H1 (cell line): ENCODE results near the gene CAPZB. TPM values are rescaled to one million over a fixed set of nuclear protein-coding genes. Genes with fewer than 3 reads are reported as not detected.

Experiments
- CTCF ChIA-PET: fragments of 300-600 bp; sonication (Branson Sonifier 250); formaldehyde crosslinking; loops from one replicate; lab custom pipeline; 2021; ENCODE audit not compliant: partially characterized antibody; lab: Charles Lee
- POLR2A ChIA-PET: fragments of 300-600 bp; sonication (Branson Sonifier 250); formaldehyde crosslinking; loops from one replicate; lab custom pipeline; 2021; ENCODE audit warnings: inconsistent platforms; ENCODE audit not compliant: partially characterized antibody; lab: Charles Lee
- DNase-seq, 2 experiments: peaks; one replicate each; pipeline versions ENCODE4 v3.0.0 to v3.0.0-alpha.2; 2010 to 2022; ENCODE audit warnings: low spot score in 2 of 2, low read depth in 1 of 2, mixed read lengths in 1 of 2
- FAIRE-seq: peaks from 2 replicates; lab custom pipeline; 2011; peaks lifted over from hg19 to GRCh38; lab: Jason Lieb, UNC
- H2AFZ ChIP-seq: 2 replicates; pipeline ENCODE4 v1.8.1; 2012; ENCODE audit warnings: low read length, inconsistent platforms
- H2AK5ac ChIP-seq: 2 replicates; pipeline ENCODE4 v1.6.1; 2013; ENCODE audit warnings: low read depth, low read length
- H2BK120ac ChIP-seq: replicated peaks from 2 replicates; pipeline ENCODE3; 2013; ENCODE audit warnings: low read depth, low read length, inconsistent platforms
- H2BK12ac ChIP-seq: 2 replicates; pipeline ENCODE4 v1.6.1; 2013; ENCODE audit warnings: low read depth, low read length
- H2BK15ac ChIP-seq: 2 replicates; pipeline ENCODE4 v1.6.1; 2013; ENCODE audit warnings: low read length
- H2BK20ac ChIP-seq: 2 replicates; pipeline ENCODE4 v1.6.1; 2013; ENCODE audit warnings: low read length
- H2BK5ac ChIP-seq: 2 replicates; pipeline ENCODE4 v1.6.1; 2013; ENCODE audit warnings: low read depth, low read length
- H3K14ac ChIP-seq: 2 replicates; pipeline ENCODE4 v1.6.1; 2013; ENCODE audit warnings: inconsistent platforms; ENCODE audit not compliant: insufficient read length
- H3K18ac ChIP-seq: 2 replicates; pipeline ENCODE4 v1.6.1; 2013; ENCODE audit warnings: low read length; ENCODE audit errors: extremely low read depth
- H3K23ac ChIP-seq: 2 replicates; pipeline ENCODE4 v1.6.1; 2013; ENCODE audit warnings: inconsistent platforms; ENCODE audit not compliant: insufficient read length
- H3K23me2 ChIP-seq: 2 replicates; pipeline ENCODE4 v1.6.1; 2013; ENCODE audit warnings: low read depth, low read length
- H3K27ac ChIP-seq: 2 replicates; pipeline ENCODE4 v1.6.1; 2011; ENCODE audit warnings: low read depth, low read length, inconsistent platforms
- H3K27me3 ChIP-seq, 4 experiments: replicated peaks in 1 of 4; 1 replicate in 1 of 4; 2 replicates in 3 of 4; pipeline versions ENCODE4 v1.6.1 to v1.8.1; 2011 to 2013; ENCODE audit warnings: low read length in 3 of 4, mild to moderate bottlenecking in 3 of 4, inconsistent platforms in 2 of 4, mixed read lengths in 2 of 4, moderate library complexity in 1 of 4; ENCODE audit not compliant: control insufficient read depth in 3 of 4, insufficient read depth in 3 of 4; ENCODE audit errors: extremely low read depth in 1 of 4
- H3K36me3 ChIP-seq, 4 experiments: 2 replicates each; pipeline versions ENCODE4 v1.6.1 to v1.8.1; 2011 to 2013; ENCODE audit warnings: mild to moderate bottlenecking in 4 of 4, low read length in 3 of 4, moderate library complexity in 2 of 4, control low read depth in 1 of 4, inconsistent platforms in 1 of 4; ENCODE audit not compliant: insufficient read depth in 4 of 4, control insufficient read depth in 2 of 4
- H3K4ac ChIP-seq: replicated peaks from 2 replicates; pipeline ENCODE3; 2013; ENCODE audit warnings: low read length, low read depth, mixed read lengths, inconsistent platforms; ENCODE audit not compliant: insufficient read length
- H3K4me1 ChIP-seq, 4 experiments: replicated peaks in 1 of 4; 1 replicate in 1 of 4; 2 replicates in 3 of 4; pipeline versions ENCODE4 v1.6.1 to v1.8.1; 2011 to 2013; ENCODE audit warnings: low read length in 3 of 4, inconsistent platforms in 2 of 4, mixed read lengths in 1 of 4; ENCODE audit not compliant: insufficient read depth in 4 of 4, control insufficient read depth in 3 of 4
- H3K4me2 ChIP-seq, 2 experiments: 2 replicates each; pipeline versions ENCODE4 v1.6.1 to v1.8.1; 2011 to 2013; ENCODE audit warnings: low read depth in 2 of 2, low read length in 2 of 2, control low read depth in 1 of 2, inconsistent platforms in 1 of 2, mild to moderate bottlenecking in 1 of 2; ENCODE audit not compliant: insufficient read depth in 1 of 2
- H3K4me3 ChIP-seq, 4 experiments: fragments of 200-600, 300-600 bp in 1 of 4; sonication (generic), shearing (Covaris generic), sonication (Bioruptor Twin) in 1 of 4; 2 replicates each; pipeline versions ENCODE4 v1.5.1 to v1.8.1; 2011 to 2016; ENCODE audit warnings: low read length in 4 of 4, low read depth in 3 of 4, control low read depth in 2 of 4, inconsistent platforms in 2 of 4, mild to moderate bottlenecking in 2 of 4, mixed read lengths in 1 of 4, moderate library complexity in 1 of 4; ENCODE audit not compliant: insufficient read depth in 2 of 4; ENCODE audit errors: extremely low read depth in 1 of 4
- H3K56ac ChIP-seq: replicated peaks from 2 replicates; pipeline ENCODE3; 2013; ENCODE audit warnings: low read depth, mild to moderate bottlenecking, mixed read lengths, low read length, inconsistent platforms; ENCODE audit not compliant: insufficient read length
- H3K79me1 ChIP-seq: 2 replicates; pipeline ENCODE4 v1.6.1; 2013; ENCODE audit warnings: low read depth, low read length, control low read depth
- H3K79me2 ChIP-seq, 2 experiments: 2 replicates each; pipeline versions ENCODE4 v1.6.1 to v1.8.1; 2012 to 2013; ENCODE audit warnings: low read length in 2 of 2, mild to moderate bottlenecking in 2 of 2, inconsistent platforms in 1 of 2; ENCODE audit not compliant: insufficient read depth in 2 of 2, control insufficient read depth in 1 of 2
- H3K9ac ChIP-seq, 4 experiments: replicated peaks in 1 of 4; 1 replicate in 1 of 4; 2 replicates in 3 of 4; pipeline versions ENCODE4 v1.6.1 to v1.8.1; 2011 to 2013; ENCODE audit warnings: low read depth in 3 of 4, low read length in 3 of 4, control low read depth in 2 of 4, mild to moderate bottlenecking in 2 of 4, moderate library complexity in 2 of 4, inconsistent platforms in 1 of 4; ENCODE audit errors: extremely low read depth in 1 of 4
- H3K9me3 ChIP-seq, 2 experiments: 2 replicates each; pipeline versions ENCODE4 v1.6.1 to v1.8.1; 2012 to 2013; ENCODE audit warnings: mild to moderate bottlenecking in 2 of 2, moderate library complexity in 2 of 2, control low read depth in 1 of 2, inconsistent platforms in 1 of 2, low read depth in 1 of 2, low read length in 1 of 2, mixed read lengths in 1 of 2; ENCODE audit not compliant: insufficient read depth in 2 of 2
- H4K20me1 ChIP-seq, 2 experiments: replicated peaks in 1 of 2; 2 replicates each; pipeline versions ENCODE3 to v1.8.1; 2011 to 2013; ENCODE audit warnings: inconsistent platforms in 2 of 2, low read length in 2 of 2, mild to moderate bottlenecking in 1 of 2; ENCODE audit not compliant: insufficient read depth in 2 of 2, control insufficient read depth in 1 of 2
- H4K5ac ChIP-seq: 2 replicates; pipeline ENCODE4 v1.6.1; 2013; ENCODE audit warnings: low read length, low read depth, mixed read lengths, inconsistent platforms; ENCODE audit not compliant: insufficient read length
- H4K8ac ChIP-seq: 2 replicates; pipeline ENCODE4 v1.8.0; 2013; ENCODE audit warnings: mild to moderate bottlenecking, moderate library complexity, low read length, inconsistent platforms; ENCODE audit not compliant: insufficient read depth; ENCODE audit errors: extremely low read depth
- H4K91ac ChIP-seq: replicated peaks from 2 replicates; pipeline ENCODE3; 2013; ENCODE audit warnings: low read length, mixed read lengths, inconsistent platforms; ENCODE audit not compliant: insufficient read length
- ASH2L ChIP-seq: fragments of 200-600, 300-600 bp; sonication (generic); IDR thresholded peaks from one replicate; pipeline ENCODE4 v1.7.1; 2017; ENCODE audit warnings: low read length
- BCL11A ChIP-seq, 2 experiments: IDR thresholded peaks; one replicate each; pipeline ENCODE4 v1.6.1; 2011; ENCODE audit warnings: low read depth in 2 of 2, low read length in 2 of 2, mild to moderate bottlenecking in 2 of 2
- CHD2 ChIP-seq: IDR thresholded peaks from 2 replicates; pipeline ENCODE4 v1.6.1; 2012; ENCODE audit warnings: low read length, improper control_type of control experiment
- KDM4A ChIP-seq: IDR thresholded peaks from one replicate; pipeline ENCODE4 v1.7.1; 2012; ENCODE audit warnings: low read depth, mild to moderate bottlenecking, moderate library complexity, low read length, inconsistent platforms; ENCODE audit not compliant: severe bottlenecking
- MAFK ChIP-seq: IDR thresholded peaks from 2 replicates; pipeline ENCODE4 v1.6.1; 2012; ENCODE audit warnings: low read depth, mild to moderate bottlenecking, improper control_type of control experiment, low read length
- RBBP5 ChIP-seq: IDR thresholded peaks from 2 replicates; pipeline ENCODE4 v1.7.1; 2012; ENCODE audit warnings: low read depth, mild to moderate bottlenecking, inconsistent platforms, low read length, moderate library complexity, borderline replicate concordance
- SP1 ChIP-seq: IDR thresholded peaks from 2 replicates; pipeline ENCODE4 v1.6.1; 2011; ENCODE audit warnings: low read depth, low read length
- SP2 ChIP-seq: IDR thresholded peaks from 2 replicates; pipeline ENCODE4 v1.6.1; 2012; ENCODE audit warnings: mild to moderate bottlenecking, low read length, inconsistent platforms
- TCF12 ChIP-seq: IDR thresholded peaks from 2 replicates; pipeline ENCODE4 v1.6.1; 2011; ENCODE audit warnings: low read depth, mild to moderate bottlenecking, low read length
- ZNF274 ChIP-seq: IDR thresholded peaks from 2 replicates; pipeline ENCODE4 v1.7.0; 2012; ENCODE audit warnings: low read length, borderline replicate concordance; ENCODE audit errors: extremely low read depth
- WGBS, 2 experiments: shearing (Covaris generic) in 1 of 2; methylation state at CpG; one replicate each; pipeline versions ENCODE4 v1.1.6 to v1.1.7; 2013 to 2015; ENCODE audit warnings: low lambda C conversion rate in 2 of 2, mixed read lengths in 2 of 2, inconsistent platforms in 1 of 2, low coverage in 1 of 2, missing lambda C conversion rate in 1 of 2; ENCODE audit not compliant: insufficient replicate concordance in 2 of 2, insufficient coverage in 1 of 2, insufficient read length in 1 of 2; ENCODE audit errors: extremely low coverage in 1 of 2, missing lambda C conversion rate in 1 of 2; 5-methylcytosine and 5-hydroxymethylcytosine counted together
- polyA plus RNA-seq, 7 experiments: library from polyadenylated mRNA; depleted of rRNA in 3 of 7; stranded (reverse) in 5 of 7; unstranded in 2 of 7; fragments of >200 nt in 5 of 7; fragments of 200-250 nt in 2 of 7; gene quantifications; 1 replicate in 5 of 7; 2 replicates in 1 of 7; 4 replicates in 1 of 7; pipeline versions ENCODE4 v1.2.1 to v1.2.3, GENCODE V29; 2011 to 2013; ENCODE audit warnings: missing spikeins in 2 of 7, mixed read lengths in 2 of 7
- total RNA-seq: library from RNA; stranded (reverse); fragmentation: NEBNext Ultra II Directional; extraction: Animal tissue kit (Norgen Biotek cat#: 25700); gene quantifications from 2 replicates; pipeline ENCODE4 v1.2.1, GENCODE V29; 2021
- TF ChIP-seq, protein P1 (sequence below): IDR thresholded peaks from 2 replicates; pipeline ENCODE4 v1.6.1; 2012; ENCODE audit warnings: low read length, inconsistent platforms

The CAPZB gene
- total and polyA plus RNA-seq, 2 of the 8 experiments (the other 6 are each of a cell fraction or from before 2014, with no cell fraction given): 162 to 371 TPM

DNA sequence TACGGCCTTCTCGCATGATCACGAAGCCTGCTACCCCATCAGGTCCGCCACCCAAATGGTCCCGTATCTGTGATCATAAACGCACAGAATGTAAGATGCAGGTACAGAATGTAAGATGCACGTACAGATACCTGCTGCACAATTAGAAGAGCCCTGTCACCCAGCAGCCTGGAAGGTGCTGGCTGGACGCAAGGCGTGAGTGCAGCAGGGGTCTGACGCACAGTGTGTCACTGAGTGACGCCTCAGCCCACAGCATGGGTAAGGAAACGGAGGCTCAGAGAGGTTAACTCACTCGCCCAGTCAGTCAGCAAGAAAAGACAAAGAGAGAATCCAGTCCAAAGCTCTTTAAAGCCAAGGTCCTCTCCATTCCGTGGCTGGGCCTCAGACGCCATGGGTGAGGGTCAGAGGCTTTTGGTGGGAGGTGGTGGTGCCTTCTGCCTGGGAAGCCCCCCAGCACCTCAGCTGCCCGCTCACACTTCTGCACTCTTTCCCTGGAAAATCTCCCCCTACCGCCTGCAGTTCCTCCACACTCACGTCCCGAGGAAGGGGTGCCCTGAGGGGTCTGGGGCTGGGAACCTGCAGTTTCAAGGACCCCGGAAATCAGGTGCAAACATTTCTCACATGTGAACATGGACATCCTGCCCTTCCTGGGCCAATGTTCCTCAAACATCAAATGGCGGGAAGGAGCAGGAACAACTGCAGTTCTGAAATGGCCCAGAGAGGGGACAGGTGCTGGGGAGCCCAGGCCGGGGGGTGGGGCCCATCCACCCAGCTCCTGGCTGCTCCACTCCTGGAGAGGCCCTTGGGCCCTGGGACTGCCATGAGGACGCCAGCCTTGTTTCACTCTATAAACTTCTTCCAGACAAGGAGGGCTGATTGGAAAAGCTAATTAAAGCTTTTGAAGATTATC is 113.9 kb downstream of the CAPZB start:
- H2AK5ac ChIP-seq: no peak overlapping the region
- POLR2A ChIA-PET: interaction anchor here (1.2 kb wide), 1 partner anchor 18 kb away, joined by 3 read pairs; no protein-coding TSS in a partner anchor
- H3K79me2 ChIP-seq: peaks cover 0 to 4% of the 10 kb centered on the region in 2 experiments; a peak in 1 of 4 replicates
- H4K8ac ChIP-seq: no peak overlapping the region
- no peaks in the 10 kb centered on the region for H3K27me3 ChIP-seq
- no peak overlapping the region for H4K91ac ChIP-seq
- H3K4me2 ChIP-seq: no peak overlapping the region
- no peak overlapping the region for H3K4ac ChIP-seq
- no peak overlapping the region for H3K23ac ChIP-seq
- no peak overlapping the region for H2BK15ac ChIP-seq
- no peak overlapping the region for H2BK120ac ChIP-seq
- CTCF ChIA-PET: interaction anchor here (1.0 to 9.2 kb wide), 10 partner anchors 9 to 297 kb away, joined by 3 to 68 read pairs (median 4); no protein-coding TSS in a partner anchor
- no peak for DNase-seq
- no peak overlapping the region for H2BK20ac ChIP-seq
- H3K4me1 ChIP-seq: no peaks in the 10 kb centered on the region
- H3K9ac ChIP-seq: no peak overlapping the region
- H2BK5ac ChIP-seq: no peak overlapping the region
- no peak overlapping the region for H3K18ac ChIP-seq
- H4K5ac ChIP-seq: no peak overlapping the region
- no peak overlapping the region for H3K56ac ChIP-seq
- no peak overlapping the region for H2AFZ ChIP-seq
- peaks cover 22 to 23% of the 10 kb centered on the region in 2 experiments for H4K20me1 ChIP-seq
- H3K23me2 ChIP-seq: no peaks in the 10 kb centered on the region
- H3K79me1 ChIP-seq: peaks cover 15% of the 10 kb centered on the region
- no peak overlapping the region for H3K14ac ChIP-seq
- peaks cover 0 to 16% (median 3%) of the 10 kb centered on the region in 4 experiments; a peak in 4 of 8 replicates for H3K36me3 ChIP-seq
- H3K27ac ChIP-seq: no peak overlapping the region; the same call in 1 of the 2 replicates
- H3K9me3 ChIP-seq: no peaks in the 10 kb centered on the region
- no peak overlapping the region for H2BK12ac ChIP-seq
- no peak overlapping the region for H3K4me3 ChIP-seq
- 90% methylated on average over 23 of the region's 23 CpGs; no CpG with 5 or more reads in 1 of the 2 experiments for WGBS, 2 experiments
- FAIRE-seq: no peak
- TF ChIP-seq TCF12 (no peak), CHD2 (no peak), KDM4A (no peak), RBBP5 (no peak), SP2 (no peak), SP1 (no peak), BCL11A (IDR thresholded peaks at IDR 0.05; ENCODE audit: low read depth in 2 of 2, low read length in 2 of 2) (no peak), ASH2L (no peak), MAFK (no peak), ZNF274 (no peak)
- TF ChIP-seq, protein P1, sequence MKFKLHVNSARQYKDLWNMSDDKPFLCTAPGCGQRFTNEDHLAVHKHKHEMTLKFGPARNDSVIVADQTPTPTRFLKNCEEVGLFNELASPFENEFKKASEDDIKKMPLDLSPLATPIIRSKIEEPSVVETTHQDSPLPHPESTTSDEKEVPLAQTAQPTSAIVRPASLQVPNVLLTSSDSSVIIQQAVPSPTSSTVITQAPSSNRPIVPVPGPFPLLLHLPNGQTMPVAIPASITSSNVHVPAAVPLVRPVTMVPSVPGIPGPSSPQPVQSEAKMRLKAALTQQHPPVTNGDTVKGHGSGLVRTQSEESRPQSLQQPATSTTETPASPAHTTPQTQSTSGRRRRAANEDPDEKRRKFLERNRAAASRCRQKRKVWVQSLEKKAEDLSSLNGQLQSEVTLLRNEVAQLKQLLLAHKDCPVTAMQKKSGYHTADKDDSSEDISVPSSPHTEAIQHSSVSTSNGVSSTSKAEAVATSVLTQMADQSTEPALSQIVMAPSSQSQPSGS: no peak
